ENCODE measurements around the gene ACER3.
"Not testable (repeated sequence)": the region's sequence is repeated elsewhere in the genome, so short reads cannot be mapped to it uniquely, and the experiment has no call there.

The ACER3 gene

GRCh38 chr11:77042111-77042726 is 181.5 kb downstream of the ACER3 start:
- no peak for DNase-seq

DNA sequence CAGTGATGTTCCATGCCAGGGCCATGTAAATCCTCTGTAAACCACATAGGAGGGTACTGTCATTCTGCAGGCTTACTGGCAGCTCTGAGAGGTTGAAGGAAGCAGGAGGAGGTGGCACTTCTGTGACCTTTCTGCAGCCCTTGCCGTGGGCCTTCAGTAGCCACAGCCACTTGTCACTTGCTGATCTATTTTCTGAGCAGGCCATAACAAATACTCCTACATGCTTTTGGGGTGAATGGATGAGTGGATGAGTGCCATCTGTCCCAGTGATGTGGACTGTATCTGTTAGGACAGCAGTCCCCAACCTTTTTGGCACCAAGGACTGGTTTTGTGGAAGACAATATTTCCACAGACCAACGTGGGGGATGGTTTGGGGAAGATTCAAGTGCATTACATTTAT is 183.6 kb downstream of the ACER3 start:
- DNase-seq: no peak

GRCh38 chr11:77044886-77045285 is 184.2 kb downstream of the ACER3 start:
- no peak for DNase-seq

- no peak for DNase-seq
These were observed 185.4 kb downstream of the ACER3 start for GRCh38 chr11:77046060-77046501.

DNA sequence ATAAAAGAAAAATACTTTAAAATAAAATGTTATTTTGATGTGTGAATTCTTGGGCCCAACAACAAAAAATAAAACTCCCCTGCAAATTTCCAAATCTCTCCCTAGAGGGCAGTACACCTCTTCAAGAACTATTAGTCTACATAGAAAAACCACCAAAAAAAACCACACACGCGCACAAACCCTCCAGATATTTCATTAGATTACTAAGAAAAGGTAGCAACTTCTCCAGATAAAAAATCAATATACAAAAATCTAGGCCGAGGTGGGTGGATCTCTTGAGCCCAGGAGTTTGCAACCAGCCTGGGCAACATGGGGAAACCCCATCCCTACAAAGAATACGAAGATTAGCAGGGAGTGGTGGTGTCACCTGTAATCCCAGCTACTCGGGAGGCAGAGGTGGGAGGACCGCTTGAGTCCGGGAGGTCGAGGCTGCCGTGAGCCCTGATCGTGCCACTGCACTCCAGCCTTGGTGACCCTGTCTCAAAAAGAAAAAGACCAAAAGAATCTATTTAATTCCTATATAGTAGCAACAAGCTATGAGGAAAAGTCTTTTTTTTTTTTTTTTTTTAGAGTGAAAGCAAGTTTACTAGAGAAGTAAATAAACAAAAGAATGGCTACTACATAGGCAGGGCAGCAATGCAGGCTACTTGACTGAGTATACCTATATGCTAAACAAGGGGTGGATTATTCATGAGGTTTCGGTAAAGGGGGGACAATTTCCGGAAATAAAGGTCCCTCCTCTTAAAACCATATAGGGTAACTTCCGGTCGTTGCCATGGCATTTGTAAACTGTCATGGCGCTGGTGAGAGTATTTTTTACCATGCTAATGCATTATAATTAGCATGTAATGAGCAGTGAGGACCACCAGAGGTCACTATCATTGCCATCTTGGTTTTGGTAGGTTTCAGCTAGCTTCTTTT is 186.5 kb downstream of the ACER3 start:
- peak; percentile 91 to 97 for DNase-seq

DNA sequence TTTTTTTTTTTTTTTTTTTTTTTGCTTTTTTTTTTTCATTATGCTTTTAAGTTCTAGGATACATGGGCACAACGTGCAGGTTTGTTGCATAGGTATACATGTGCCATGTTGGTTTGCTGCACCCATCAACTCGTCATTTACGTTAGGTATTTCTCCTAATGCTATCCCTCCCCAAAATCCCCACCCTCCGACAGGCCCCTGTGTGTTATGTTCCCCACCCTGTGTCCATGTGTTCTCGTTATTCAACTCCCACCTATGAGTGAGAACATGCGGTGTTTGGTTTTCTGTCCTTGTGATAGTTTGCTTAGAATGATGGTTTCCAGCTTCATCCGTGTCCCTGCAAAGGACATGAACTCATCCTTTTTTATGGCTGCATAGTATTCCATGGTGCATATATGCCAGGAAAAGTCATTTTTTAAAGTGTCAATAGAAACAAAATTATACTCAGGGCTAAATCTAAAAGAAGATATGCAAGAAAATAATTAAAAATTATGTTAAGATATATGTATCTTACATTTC is 187.3 kb downstream of the ACER3 start:
- DNase-seq: not testable (repeated sequence)

GRCh38 chr11:77049026-77049425 is 188.3 kb downstream of the ACER3 start:
- no peak for DNase-seq

GRCh38 chr11:77051511-77051910 is 190.8 kb downstream of the ACER3 start:
- no peak for DNase-seq

- no peak for DNase-seq
These were observed 191.8 kb downstream of the ACER3 start for GRCh38 chr11:77052518-77052917.

- no peak for DNase-seq
These were observed 192.7 kb downstream of the ACER3 start for GRCh38 chr11:77053217-77054015.

- no peak for DNase-seq
These were observed 193.4 kb downstream of the ACER3 start for GRCh38 chr11:77054084-77054483.

- no peak for DNase-seq
These were observed 194.4 kb downstream of the ACER3 start for GRCh38 chr11:77055101-77055561.

DNA sequence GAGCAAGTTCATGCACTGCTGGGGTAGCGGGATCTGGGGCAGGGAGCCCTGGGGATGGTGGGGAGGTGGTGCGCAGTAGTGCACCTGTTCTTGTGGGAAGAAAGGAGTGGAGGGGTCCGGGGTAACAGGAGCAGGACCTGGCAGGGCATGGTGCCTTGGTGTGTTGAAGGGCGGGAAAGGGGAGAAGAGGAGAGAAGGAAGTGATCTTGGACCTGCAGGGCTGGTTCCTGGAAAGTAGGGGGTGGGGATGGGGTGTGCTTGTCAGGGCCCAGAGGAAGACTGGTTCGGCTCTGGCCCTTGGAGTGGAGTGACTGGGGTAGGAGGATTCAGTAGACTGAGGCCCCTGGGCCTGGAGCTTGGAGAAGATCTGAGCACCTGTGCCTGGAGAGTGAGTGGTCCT is 195.2 kb downstream of the ACER3 start:
- no peak for DNase-seq

- DNase-seq: no peak
These were observed 196.2 kb downstream of the ACER3 start for GRCh38 chr11:77056814-77057402.

DNA sequence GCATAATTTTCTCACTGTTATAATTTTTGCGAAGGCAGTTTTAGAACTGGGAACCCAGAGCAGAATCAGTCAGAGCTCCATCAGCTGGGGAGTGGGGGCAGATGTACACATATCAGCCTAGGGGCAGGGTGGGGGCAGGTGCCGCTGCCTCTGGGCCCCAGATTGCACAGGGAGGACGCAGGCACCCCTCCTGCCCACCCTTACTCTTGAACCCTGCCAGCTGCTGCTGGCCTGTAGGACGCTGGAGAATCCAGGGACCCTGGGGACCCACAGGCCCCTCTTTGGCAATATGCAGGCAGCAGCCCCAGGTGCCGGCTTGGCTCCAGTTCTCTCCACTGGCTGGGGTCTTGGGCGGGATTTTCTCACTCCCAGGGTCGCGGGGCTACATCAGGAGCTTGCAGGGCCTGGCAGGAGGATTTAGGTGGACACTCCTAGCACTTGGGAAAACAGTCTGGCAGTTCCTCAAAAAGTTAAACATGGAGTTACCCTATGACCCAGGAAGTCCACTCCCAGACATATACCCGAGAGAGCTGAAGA is 197.3 kb downstream of the ACER3 start:
- no peak for DNase-seq

DNA sequence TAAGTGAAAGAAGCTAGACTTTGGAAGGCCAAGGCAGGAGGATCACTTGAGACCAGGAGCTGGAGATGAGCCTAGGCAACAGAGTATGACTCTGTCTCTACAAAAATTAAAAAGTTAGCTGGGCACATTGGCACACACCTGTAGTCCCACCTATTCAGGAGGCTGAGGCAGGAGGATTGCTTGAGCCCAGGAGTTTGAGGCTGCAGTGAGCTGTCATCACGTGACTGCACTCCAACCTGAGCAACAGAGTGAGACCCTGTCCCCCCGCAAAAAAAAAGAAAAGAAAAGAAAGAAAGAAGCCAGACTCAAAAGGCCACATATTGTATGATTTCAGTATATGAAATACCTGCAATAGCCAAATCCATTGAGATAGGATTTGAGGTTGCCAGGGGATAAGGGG is 198.2 kb downstream of the ACER3 start:
- no peak for DNase-seq

DNA sequence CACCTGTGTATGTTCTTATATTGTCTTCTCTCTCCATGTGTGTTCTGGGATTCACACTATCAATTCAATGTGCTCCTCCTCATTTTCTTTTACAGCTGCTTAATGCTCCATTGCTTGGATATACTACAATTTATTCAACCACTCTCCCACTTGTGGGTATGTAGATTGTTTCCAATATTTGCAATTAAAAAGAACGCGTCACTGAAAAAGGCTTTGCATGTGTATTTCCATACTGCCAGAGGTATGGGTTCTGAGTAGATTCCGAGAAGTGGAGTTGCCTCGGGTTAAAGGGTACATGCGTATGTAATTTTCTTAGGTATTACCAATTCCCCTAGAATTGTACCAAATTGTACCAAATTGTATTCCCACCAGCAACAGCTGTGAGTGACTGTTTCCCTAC is 199.1 kb downstream of the ACER3 start:
- DNase-seq: no peak

- DNase-seq: no peak
These were observed 199.5 kb downstream of the ACER3 start for GRCh38 chr11:77060234-77060633.

DNA sequence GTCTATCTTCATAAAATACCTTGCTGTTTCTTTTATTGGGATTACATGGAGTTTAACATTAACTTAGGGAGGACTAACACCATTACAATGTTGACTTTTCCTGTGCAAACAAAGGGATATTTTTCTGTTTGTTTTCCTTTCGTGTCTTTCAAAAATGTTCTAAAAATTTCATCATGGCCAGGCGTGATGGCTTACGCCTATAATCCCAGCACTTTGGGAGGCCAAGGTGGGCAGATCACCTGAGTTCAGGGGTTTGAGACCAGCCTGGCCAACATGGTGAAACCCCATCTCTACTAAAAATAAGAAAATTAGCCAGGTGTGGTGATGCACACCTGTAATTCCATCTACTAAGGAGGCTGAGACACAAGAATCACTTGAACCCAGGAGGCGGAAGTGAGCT is 200.5 kb downstream of the ACER3 start:
- not testable (repeated sequence) for DNase-seq

GRCh38 chr11:77062924-77063323 is 202.2 kb downstream of the ACER3 start:
- DNase-seq: no peak

GRCh38 chr11:77063407-77063806 is 202.7 kb downstream of the ACER3 start:
- no peak for DNase-seq

DNA sequence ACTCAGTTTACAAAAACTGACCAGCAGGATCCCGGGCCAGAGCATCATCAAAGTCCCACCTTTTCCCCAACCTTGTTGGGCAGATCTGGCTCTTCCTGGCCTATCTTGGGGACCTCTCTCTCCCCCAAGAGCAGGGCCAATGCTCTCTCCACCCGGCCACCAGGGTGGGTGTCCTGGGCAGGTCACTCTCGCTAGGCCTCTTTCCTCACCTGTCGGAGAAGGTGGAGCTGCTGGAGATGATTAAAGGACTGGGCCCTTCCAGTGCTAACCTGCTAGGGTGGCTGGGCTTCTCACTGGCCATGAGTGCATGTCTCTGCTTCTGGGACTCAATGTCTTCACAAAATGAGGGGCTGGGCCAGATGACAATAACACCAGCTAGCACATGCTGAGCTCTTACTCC is 203.1 kb downstream of the ACER3 start:
- no peak for DNase-seq

All from NCI-H446 (cell line).